Measurements from ENCODE around the gene FKBP9.

- TF ChIP-seq, protein P1, sequence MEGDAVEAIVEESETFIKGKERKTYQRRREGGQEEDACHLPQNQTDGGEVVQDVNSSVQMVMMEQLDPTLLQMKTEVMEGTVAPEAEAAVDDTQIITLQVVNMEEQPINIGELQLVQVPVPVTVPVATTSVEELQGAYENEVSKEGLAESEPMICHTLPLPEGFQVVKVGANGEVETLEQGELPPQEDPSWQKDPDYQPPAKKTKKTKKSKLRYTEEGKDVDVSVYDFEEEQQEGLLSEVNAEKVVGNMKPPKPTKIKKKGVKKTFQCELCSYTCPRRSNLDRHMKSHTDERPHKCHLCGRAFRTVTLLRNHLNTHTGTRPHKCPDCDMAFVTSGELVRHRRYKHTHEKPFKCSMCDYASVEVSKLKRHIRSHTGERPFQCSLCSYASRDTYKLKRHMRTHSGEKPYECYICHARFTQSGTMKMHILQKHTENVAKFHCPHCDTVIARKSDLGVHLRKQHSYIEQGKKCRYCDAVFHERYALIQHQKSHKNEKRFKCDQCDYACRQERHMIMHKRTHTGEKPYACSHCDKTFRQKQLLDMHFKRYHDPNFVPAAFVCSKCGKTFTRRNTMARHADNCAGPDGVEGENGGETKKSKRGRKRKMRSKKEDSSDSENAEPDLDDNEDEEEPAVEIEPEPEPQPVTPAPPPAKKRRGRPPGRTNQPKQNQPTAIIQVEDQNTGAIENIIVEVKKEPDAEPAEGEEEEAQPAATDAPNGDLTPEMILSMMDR (IDR thresholded peaks at IDR 0.05; ENCODE audit: insufficient read depth, low read depth, low read length), result peak; percentile 4
- TF ChIP-seq EZH2 (IDR thresholded peaks at IDR 0.05; ENCODE audit: insufficient read depth, low read length), result no peak
These were observed 87.1 kb downstream of the FKBP9 start for GRCh38 chr7:33044401-33044718.

Data from astrocyte (in vitro differentiated cells and primary cell).